Sigmoid colon (tissue), 7 donors: ENCODE measurements around the gene MOSPD3. TPM values are rescaled to one million over a fixed set of nuclear protein-coding genes. Genes with fewer than 3 reads are reported as not detected.

Experiments used
- DNase-seq: peaks from one replicate; pipeline ENCODE4 v3.0.0-alpha.2; 2019
- H3K27ac ChIP-seq, 4 donors: fragments of 200-600 bp; sonication (generic); one replicate each; pipeline ENCODE4 v1.5.1; 2016 to 2019; ENCODE audit warnings: mild to moderate bottlenecking in 1 of 4
- H3K27me3 ChIP-seq, 3 donors: fragments of 200-600 bp; sonication (generic); one replicate each; pipeline ENCODE4 v1.5.1; 2019; ENCODE audit warnings: mild to moderate bottlenecking in 1 of 3
- H3K36me3 ChIP-seq, 4 donors: fragments of 200-600 bp; sonication (generic); one replicate each; pipeline ENCODE4 v1.5.1; 2016 to 2019
- H3K4me1 ChIP-seq, 4 donors: fragments of 200-600 bp; sonication (generic); one replicate each; pipeline ENCODE4 v1.5.1; 2017 to 2019
- H3K4me3 ChIP-seq, 4 donors: fragments of 200-600 bp; sonication (generic); one replicate each; pipeline ENCODE4 v1.5.1; 2017 to 2019; ENCODE audit warnings: mild to moderate bottlenecking in 2 of 4, moderate library complexity in 1 of 4
- H3K9me3 ChIP-seq, 4 donors: fragments of 200-600 bp in 3 of 4; sonication (generic) in 3 of 4; one replicate each; pipeline versions ENCODE4 v1.5.1 to v1.6.1; 2013 to 2019
- EP300 ChIP-seq, 4 donors: sonication (generic); formaldehyde crosslinking; IDR thresholded peaks; one replicate each; pipeline ENCODE4 v1.6.1; 2017; ENCODE audit warnings: antibody characterized with exemption in 4 of 4
- POLR2A ChIP-seq, 2 donors: fragments of 450-650 bp; IDR thresholded peaks; one replicate each; pipeline ENCODE4 v1.6.1; 2016; ENCODE audit warnings: antibody characterized with exemption in 2 of 2, mild to moderate bottlenecking in 2 of 2, moderate library complexity in 2 of 2
- POLR2AphosphoS5 ChIP-seq, 4 donors: sonication (generic); formaldehyde crosslinking; IDR thresholded peaks; one replicate each; pipeline ENCODE4 v1.6.1; 2017; ENCODE audit warnings: antibody characterized with exemption in 4 of 4
- WGBS, 2 donors: extraction: QIAGEN DNeasy Blood & Tissue Kit; methylation state at CpG; one replicate each; pipeline ENCODE4 v1.1.7; 2013; 5-methylcytosine and 5-hydroxymethylcytosine counted together
- intact Hi-C: fragments of 100-400 bp; cut with DNase I; formaldehyde crosslinking; loops from one replicate; pipeline ENCODE4 v1.15.1; 2023
- polyA plus RNA-seq, 3 donors: library from polyadenylated mRNA; stranded (reverse); fragments of 200-250 nt; gene quantifications; one replicate each; pipeline ENCODE4 v1.2.3, GENCODE V29; 2013
- total RNA-seq, 4 donors: library from RNA; depleted of rRNA; stranded (reverse); fragments of >200 nt; gene quantifications; one replicate each; pipeline ENCODE4 v1.1.0, GENCODE V29; 2016
- TF ChIP-seq, protein P1 (sequence below), 4 experiments: fragments of 450-650 bp in 3 of 4; fragments of 200-600 bp in 1 of 4; IDR thresholded peaks; one replicate each; pipeline ENCODE4 v1.5.1; 2016 to 2019; ENCODE audit warnings: antibody characterized with exemption in 4 of 4, mild to moderate bottlenecking in 3 of 4, moderate library complexity in 2 of 4
- donor health status: healthy with polysubstance abuse.
- donor health status: Bipolar disorder and iron deficiency.
- donor health status: healthy.

Gene MOSPD3
- total and polyA plus RNA-seq, 7 donors = 8.0 to 19.2 (median 16.4) TPM

DNA sequence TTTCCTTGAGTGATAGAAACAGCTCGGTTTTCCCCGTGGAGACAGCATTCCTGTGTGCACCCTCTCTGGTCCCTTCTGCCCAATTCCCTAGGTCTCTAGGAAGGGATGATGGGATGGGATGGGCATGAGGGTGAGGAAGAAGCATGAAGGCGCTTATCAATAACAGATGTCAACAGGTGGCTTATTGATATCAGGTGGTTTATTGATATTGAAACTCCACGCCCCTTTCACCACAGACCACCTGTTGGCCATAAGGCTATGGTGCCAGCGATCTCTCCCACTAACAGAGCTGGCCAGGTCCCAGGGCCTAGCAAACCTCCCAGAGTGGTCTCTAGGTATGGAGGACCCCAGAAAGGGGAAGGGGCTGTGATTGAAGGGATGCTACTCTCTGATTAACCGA is 7.9 kb downstream of the MOSPD3 start:
- no peak for TF ChIP-seq EP300 (IDR thresholded peaks at IDR 0.05)
- TF ChIP-seq POLR2A (IDR thresholded peaks at IDR 0.05) = no peak
- 92 to 93% methylated on average over 6 of the region's 6 CpGs for WGBS, 2 donors
- Histone ChIP-seq H3K4me1 (no peaks in the 10 kb centered on the region), H3K27ac (no peak overlapping the region), H3K27me3 (no peaks in the 10 kb centered on the region), H3K4me3 (no peak overlapping the region), H3K36me3 (peaks cover 0 to 5% (median 0%) of the 10 kb centered on the region in 4 donors), H3K9me3 (no peaks in the 10 kb centered on the region)
- no peak for DNase-seq
- intact Hi-C loops = no loop called here

DNA sequence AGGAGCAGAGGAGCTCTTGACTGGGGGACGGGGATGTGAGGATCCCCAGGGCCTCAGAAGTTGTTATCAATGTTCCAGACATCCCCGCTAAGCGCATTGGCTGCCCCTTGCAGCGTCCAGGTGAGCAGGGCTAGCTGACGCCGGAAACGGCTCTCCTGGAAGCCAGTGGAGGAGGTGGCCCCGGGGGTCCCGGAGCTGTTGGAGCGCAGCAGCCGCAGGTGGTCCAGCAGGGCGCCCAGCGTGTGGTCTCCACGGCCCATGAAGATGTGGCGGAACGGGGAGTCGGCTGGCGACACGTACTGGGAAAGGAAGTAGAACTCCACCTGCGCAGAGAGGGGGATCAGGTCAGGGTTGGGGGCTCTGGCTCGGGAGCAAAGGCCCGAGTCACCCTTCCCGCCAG is 8.5 kb downstream of the MOSPD3 start:
- Histone ChIP-seq H3K27me3 (no peaks in the 10 kb centered on the region), H3K27ac (no peak overlapping the region), H3K4me1 (no peaks in the 10 kb centered on the region), H3K36me3 (no peaks in the 10 kb centered on the region), H3K4me3 (no peak overlapping the region), H3K9me3 (no peaks in the 10 kb centered on the region)
- no peak for DNase-seq
- 95 to 96% methylated on average over 23 of the region's 23 CpGs for WGBS, 2 donors
- intact Hi-C loops = no loop called here
- TF ChIP-seq EP300 (IDR thresholded peaks at IDR 0.05) (no peak), POLR2AphosphoS5 (IDR thresholded peaks at IDR 0.05) (no peak), POLR2A (IDR thresholded peaks at IDR 0.05) (no peak)
- TF ChIP-seq, protein P1, sequence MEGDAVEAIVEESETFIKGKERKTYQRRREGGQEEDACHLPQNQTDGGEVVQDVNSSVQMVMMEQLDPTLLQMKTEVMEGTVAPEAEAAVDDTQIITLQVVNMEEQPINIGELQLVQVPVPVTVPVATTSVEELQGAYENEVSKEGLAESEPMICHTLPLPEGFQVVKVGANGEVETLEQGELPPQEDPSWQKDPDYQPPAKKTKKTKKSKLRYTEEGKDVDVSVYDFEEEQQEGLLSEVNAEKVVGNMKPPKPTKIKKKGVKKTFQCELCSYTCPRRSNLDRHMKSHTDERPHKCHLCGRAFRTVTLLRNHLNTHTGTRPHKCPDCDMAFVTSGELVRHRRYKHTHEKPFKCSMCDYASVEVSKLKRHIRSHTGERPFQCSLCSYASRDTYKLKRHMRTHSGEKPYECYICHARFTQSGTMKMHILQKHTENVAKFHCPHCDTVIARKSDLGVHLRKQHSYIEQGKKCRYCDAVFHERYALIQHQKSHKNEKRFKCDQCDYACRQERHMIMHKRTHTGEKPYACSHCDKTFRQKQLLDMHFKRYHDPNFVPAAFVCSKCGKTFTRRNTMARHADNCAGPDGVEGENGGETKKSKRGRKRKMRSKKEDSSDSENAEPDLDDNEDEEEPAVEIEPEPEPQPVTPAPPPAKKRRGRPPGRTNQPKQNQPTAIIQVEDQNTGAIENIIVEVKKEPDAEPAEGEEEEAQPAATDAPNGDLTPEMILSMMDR (IDR thresholded peaks at IDR 0.05) = no peak

DNA sequence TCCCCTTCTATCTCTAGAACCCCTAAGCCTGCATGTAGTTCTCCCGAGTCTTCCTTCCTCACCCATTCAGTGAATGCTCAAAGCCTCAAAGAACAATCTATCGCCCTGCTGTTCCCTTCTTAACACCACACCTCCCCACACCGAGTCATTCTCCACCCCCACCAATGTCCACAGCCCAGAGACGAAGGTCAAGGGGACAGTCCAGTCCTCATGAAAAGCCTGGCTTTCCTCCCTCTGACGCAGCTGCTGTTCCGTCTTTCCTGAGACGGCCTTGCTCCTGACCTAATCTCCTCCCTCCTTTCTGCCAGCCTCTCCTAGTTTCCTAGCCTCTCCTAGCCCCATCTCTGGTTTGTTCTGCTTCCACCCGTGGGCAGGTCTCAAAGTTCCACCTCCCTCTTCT is 9.2 kb downstream of the MOSPD3 start:
- intact Hi-C loops = no loop called here
- Histone ChIP-seq H3K4me1 (peaks cover 0 to 6% (median 5%) of the 10 kb centered on the region in 4 donors), H3K4me3 (no peak overlapping the region), H3K27ac (no peak overlapping the region), H3K27me3 (peaks cover 0 to 2% (median 0%) of the 10 kb centered on the region in 3 donors), H3K36me3 (no peaks in the 10 kb centered on the region), H3K9me3 (no peaks in the 10 kb centered on the region)
- no peak for DNase-seq
- TF ChIP-seq POLR2A (IDR thresholded peaks at IDR 0.05) (no peak), EP300 (IDR thresholded peaks at IDR 0.05) (no peak), POLR2AphosphoS5 (IDR thresholded peaks at IDR 0.05) (no peak)
- TF ChIP-seq, protein P1 (IDR thresholded peaks at IDR 0.05) = no peak
- whole genome bisulfite sequencing, 2 donors = 81 to 87% methylated on average over 8 of the region's 8 CpGs

DNA sequence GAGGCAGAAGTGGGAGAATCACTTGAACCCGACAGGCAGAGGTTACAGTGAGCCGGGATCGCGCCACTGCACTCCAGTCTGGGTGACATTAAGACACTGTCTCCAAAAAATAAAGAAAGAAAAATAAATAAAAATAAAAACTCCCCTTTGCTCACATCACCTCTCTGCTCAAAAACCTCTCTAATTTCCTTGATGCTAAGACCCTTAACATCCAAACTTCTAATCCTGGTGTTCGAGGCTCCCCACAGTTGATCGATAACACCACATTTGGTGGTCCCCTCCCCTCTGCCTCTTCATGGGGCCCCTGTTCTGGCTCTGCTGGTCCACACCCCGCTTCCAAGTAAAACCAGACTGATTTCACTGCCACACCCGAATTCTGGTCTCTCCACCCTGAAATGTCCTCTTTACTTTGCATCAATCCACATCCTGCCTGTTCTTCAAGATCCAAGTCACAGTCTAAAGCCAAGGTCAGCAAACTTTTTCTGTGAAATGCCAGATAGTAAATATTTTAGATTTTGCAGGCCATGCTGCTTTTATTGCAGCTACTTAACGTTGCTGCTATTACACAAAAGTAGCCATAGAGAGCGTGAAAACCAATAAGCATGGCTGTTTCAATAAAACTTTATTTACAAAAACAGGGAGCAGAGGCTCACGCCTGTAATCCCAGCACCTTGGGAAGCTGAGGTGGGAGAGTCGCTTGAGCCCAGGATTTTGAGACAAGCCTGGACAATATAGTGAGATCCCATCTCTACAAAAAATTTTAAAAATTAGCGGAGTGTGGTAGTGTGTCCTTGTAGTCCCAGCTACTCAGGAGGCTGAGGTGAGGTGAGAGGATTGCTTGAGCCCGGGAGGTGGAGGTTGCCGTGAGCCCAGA is 11.8 kb downstream of the MOSPD3 start:
- no peak for DNase-seq
- Histone ChIP-seq H3K27ac (no peak overlapping the region), H3K9me3 (no peaks in the 10 kb centered on the region), H3K36me3 (no peaks in the 10 kb centered on the region), H3K27me3 (peaks cover 0 to 11% (median 8%) of the 10 kb centered on the region in 3 donors), H3K4me3 (no peak overlapping the region), H3K4me1 (peaks cover 0 to 13% (median 11%) of the 10 kb centered on the region in 4 donors)
- 74 to 88% methylated on average over 15 of the region's 15 CpGs for WGBS, 2 donors
- intact Hi-C loops = no loop called here
- TF ChIP-seq EP300 (IDR thresholded peaks at IDR 0.05) (no peak), POLR2AphosphoS5 (IDR thresholded peaks at IDR 0.05) (no peak), POLR2A (IDR thresholded peaks at IDR 0.05) (no peak)
- TF ChIP-seq, protein P1 (IDR thresholded peaks at IDR 0.05) = no peak

DNA sequence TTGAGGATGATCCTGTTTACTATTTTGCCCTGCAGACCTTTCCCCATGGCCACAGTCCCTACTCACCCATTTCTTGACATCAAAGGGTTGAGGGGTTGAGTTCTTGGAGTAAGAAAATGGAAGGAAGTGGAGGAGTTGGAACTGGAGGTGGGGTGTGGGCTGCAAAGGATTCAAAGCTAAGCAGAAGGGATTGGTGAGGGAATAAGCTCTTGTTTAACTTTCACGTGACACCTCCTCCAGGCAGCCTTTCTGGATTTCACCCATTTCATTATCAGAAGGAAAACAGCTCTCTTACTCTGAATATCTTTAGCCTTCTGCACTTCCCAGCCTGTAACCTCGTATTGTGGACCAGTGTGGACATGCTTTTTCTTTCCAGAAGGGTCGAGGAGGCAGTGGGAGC is 13.7 kb downstream of the MOSPD3 start:
- Histone ChIP-seq H3K9me3 (no peaks in the 10 kb centered on the region), H3K4me3 (peak overlapping the region in 3 of 4 donors; percentile 23 to 41 (median 30)), H3K4me1 (peaks cover 0 to 13% (median 11%) of the 10 kb centered on the region in 4 donors), H3K27me3 (peaks cover 0 to 11% (median 8%) of the 10 kb centered on the region in 3 donors), H3K36me3 (no peaks in the 10 kb centered on the region), H3K27ac (no peak overlapping the region)
- TF ChIP-seq POLR2AphosphoS5 (IDR thresholded peaks at IDR 0.05) = no peak
- WGBS, 2 donors = 13 to 20% methylated on average over 3 of the region's 3 CpGs
- intact Hi-C loops = loop anchor here (5.0 kb wide), 1 partner anchor 46 kb away; the partner anchor contains the start of gene GNB2
- no peak for DNase-seq
